Esophagus (tissue), 2 donors: Measurements from ENCODE around the gene OR2AE1. TPM values are rescaled to one million over a fixed set of nuclear protein-coding genes. Genes with fewer than 3 reads are reported as not detected.
"Not testable (repeated sequence)": the region's sequence is repeated elsewhere in the genome, so short reads cannot be mapped to it uniquely, and the experiment has no call there.

ENCODE experiments used
- H3K27ac ChIP-seq, 2 donors: one replicate each; pipeline ENCODE4 v1.5.1; 2013; ENCODE audit warnings: low read depth in 2 of 2, mild to moderate bottlenecking in 2 of 2, inconsistent platforms in 1 of 2, low read length in 1 of 2, moderate library complexity in 1 of 2
- H3K27me3 ChIP-seq, 2 donors: one replicate each; pipeline ENCODE4 v1.6.1; 2013; ENCODE audit warnings: low read length in 2 of 2, control low read depth in 1 of 2, mild to moderate bottlenecking in 1 of 2; ENCODE audit not compliant: insufficient read depth in 2 of 2, control insufficient read depth in 1 of 2
- H3K36me3 ChIP-seq, 2 donors: one replicate each; pipeline ENCODE4 v1.6.1; 2013; ENCODE audit warnings: low read length in 1 of 2; ENCODE audit not compliant: control insufficient read depth in 2 of 2, insufficient read depth in 2 of 2
- H3K4me1 ChIP-seq, 2 donors: one replicate each; pipeline ENCODE4 v1.6.1; 2013; ENCODE audit warnings: low read length in 1 of 2; ENCODE audit not compliant: control insufficient read depth in 2 of 2, insufficient read depth in 2 of 2
- H3K4me3 ChIP-seq, 2 donors: one replicate each; pipeline ENCODE4 v1.5.1; 2013; ENCODE audit warnings: low read length in 2 of 2, mild to moderate bottlenecking in 2 of 2, low read depth in 1 of 2, moderate library complexity in 1 of 2
- H3K9me3 ChIP-seq, 2 donors: one replicate each; pipeline ENCODE4 v1.6.1; 2013; ENCODE audit warnings: mild to moderate bottlenecking in 2 of 2, low read depth in 1 of 2, low read length in 1 of 2, moderate library complexity in 1 of 2; ENCODE audit not compliant: control insufficient read depth in 2 of 2, insufficient read depth in 1 of 2
- WGBS, 2 donors: extraction: QIAGEN DNeasy Blood & Tissue Kit; methylation state at CpG; one replicate each; pipeline ENCODE4 v1.1.7; 2013; 5-methylcytosine and 5-hydroxymethylcytosine counted together
- polyA plus RNA-seq, 2 donors: library from polyadenylated mRNA; stranded (reverse); fragments of 200-250 nt; gene quantifications; one replicate each; pipeline ENCODE4 v1.2.3, GENCODE V29; 2013
- donor health status: healthy with polysubstance abuse.
- donor health status: Bipolar disorder and iron deficiency.

Gene OR2AE1
- polyA plus RNA-seq, 2 donors = not detected

DNA sequence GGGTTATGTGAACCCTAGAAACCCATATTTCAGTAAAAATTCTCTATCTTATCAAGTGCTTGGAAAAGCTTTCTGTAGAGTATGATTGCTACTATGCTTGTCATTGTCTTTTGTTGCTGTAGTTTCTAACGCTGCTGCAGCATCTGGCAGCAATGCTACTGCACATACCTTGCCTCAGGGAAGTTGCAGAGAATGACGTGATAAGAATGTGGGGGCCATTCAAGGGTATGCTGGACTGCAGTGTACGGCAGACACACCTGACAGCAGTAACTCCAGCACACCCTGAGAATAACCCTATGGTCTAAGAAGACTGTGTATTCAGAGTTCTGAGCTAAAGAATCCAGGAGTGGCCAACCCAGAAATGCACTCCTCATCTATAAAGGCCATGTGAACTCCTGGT is 22.0 kb upstream of the OR2AE1 start:
- 40 to 58% methylated on average over 3 of the region's 3 CpGs for WGBS, 2 donors
- no peaks in the 10 kb centered on the region for H3K4me1 ChIP-seq
- no peaks in the 10 kb centered on the region for H3K27me3 ChIP-seq
- no peak overlapping the region for H3K4me3 ChIP-seq
- peaks cover 19 to 22% of the 10 kb centered on the region in 2 donors for H3K36me3 ChIP-seq
- H3K27ac ChIP-seq = no peak overlapping the region
- peaks cover 0 to 4% of the 10 kb centered on the region in 2 donors for H3K9me3 ChIP-seq

DNA sequence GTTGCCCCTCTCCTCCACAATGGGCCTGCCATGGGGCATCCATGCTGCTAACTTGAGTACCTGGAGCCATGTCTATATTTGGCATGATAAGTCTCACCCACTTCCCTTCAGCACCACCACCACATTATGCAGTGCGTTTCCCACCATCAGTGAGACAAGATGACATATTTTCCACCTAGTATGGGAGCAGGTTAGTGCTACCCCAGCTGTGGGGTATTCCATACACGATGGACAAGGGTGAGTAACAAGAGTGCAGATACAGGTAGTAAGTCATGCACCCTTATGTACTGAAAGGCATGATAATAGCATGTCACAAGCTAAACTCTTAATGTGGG is 21.2 kb upstream of the OR2AE1 start:
- Histone ChIP-seq H3K4me3 (no peak overlapping the region), H3K27me3 (no peaks in the 10 kb centered on the region), H3K9me3 (peaks cover 0 to 4% of the 10 kb centered on the region in 2 donors), H3K36me3 (peaks cover 15 to 18% of the 10 kb centered on the region in 2 donors), H3K4me1 (no peaks in the 10 kb centered on the region), H3K27ac (no peak overlapping the region)
- 92% methylated on average over 2 of the region's 2 CpGs for WGBS, 2 donors

DNA sequence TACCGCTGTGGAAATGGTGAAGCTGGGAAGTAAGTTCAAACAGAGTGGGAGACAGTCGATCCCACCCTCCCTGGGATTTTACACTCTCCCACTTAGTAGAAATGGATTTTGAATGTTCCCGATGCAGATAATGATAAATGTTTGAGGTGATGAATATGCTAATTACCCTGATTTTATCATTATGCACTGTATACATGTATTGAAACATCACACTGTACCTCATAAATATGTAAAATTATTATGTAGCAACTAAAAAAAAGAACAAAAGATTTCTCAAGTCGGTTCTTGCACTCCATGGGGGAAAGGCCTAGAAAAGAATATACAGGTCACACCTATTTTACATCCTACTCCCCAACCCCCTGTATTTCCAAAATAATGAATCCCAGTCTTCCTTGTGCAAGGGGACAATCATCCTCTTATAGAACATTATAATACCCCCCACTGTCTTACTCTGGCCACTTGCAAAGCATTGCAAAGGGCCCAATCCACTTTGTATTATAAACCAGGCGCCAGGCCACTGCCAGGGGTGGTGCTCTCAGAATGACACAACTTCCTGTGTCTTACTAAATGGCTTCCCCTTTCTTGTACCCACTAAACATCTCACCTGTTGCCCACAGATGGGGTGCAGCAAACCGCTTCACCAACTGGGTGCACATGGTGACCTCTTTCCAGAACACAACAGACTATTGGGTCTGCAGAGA is 20.6 kb upstream of the OR2AE1 start:
- H3K27ac ChIP-seq = no peak overlapping the region
- 88 to 94% methylated on average over 6 of the region's 6 CpGs for WGBS, 2 donors
- H3K27me3 ChIP-seq = no peaks in the 10 kb centered on the region
- H3K36me3 ChIP-seq = peaks cover 10 to 15% of the 10 kb centered on the region in 2 donors
- peaks cover 0 to 2% of the 10 kb centered on the region in 2 donors for H3K9me3 ChIP-seq
- H3K4me3 ChIP-seq = no peak overlapping the region
- no peaks in the 10 kb centered on the region for H3K4me1 ChIP-seq

DNA sequence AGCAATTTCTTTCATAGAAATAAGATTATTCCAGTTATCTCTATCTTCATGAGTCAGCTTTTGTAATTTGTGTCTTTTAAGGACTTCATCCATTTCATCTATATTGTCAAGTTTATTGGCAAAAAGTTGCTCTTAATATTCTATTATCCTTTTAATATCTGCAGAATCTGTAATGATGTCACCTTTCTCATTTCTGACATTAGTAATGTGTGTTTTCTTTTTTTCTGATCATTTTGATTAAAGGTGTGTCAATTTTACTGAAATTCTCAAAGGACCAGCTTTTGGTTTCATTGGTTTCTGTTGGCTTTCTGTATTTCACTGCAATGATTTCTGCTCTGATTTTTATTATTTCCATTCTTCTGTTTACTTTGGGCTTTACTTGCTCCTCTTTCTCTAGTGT is 17.9 kb upstream of the OR2AE1 start:
- Histone ChIP-seq H3K27ac (no peak overlapping the region), H3K4me1 (no peaks in the 10 kb centered on the region), H3K36me3 (peaks cover 7 to 11% of the 10 kb centered on the region in 2 donors), H3K9me3 (no peaks in the 10 kb centered on the region), H3K27me3 (no peaks in the 10 kb centered on the region), H3K4me3 (no peak overlapping the region)

DNA sequence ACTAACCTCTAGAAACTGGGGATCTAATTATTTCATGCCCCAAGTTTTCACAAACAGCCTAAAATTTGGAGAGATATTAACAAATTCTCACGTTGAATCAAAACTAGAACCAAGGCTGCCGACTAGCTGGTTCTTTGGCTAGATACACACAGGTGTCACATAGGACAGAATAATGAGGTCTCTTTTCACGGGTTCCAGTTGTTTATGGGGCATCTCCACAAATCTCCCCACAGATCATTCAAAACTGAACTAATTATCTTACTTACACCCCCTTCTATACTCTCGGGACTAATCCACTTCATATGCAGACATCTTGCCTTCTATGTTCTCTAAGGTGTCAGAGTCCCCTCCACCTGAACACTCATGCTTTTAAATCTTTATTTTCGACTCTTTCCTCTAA is 16.4 kb upstream of the OR2AE1 start:
- Histone ChIP-seq H3K36me3 (peaks cover 4 to 7% of the 10 kb centered on the region in 2 donors), H3K27me3 (no peaks in the 10 kb centered on the region), H3K9me3 (no peaks in the 10 kb centered on the region), H3K4me1 (no peaks in the 10 kb centered on the region), H3K4me3 (no peak overlapping the region), H3K27ac (no peak overlapping the region)
- WGBS, 2 donors = 68 to 70% methylated on average over 5 of the region's 5 CpGs

DNA sequence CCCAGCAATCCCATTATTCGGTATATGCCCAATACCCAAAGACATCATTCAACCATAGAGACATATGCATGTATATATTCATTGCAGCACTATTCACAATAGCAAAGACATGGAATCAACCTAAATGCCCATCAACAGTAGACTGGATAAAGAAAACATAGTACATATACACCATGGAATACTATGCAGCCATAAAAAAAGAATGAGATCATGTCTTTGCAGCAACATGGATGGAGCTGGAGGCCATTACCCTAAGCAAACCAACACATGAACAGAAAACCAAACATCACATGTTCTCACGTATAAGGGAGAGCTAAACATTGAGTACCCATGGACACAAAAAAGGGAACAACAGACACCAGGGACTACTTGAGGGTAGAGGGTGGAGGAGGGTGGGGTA is 13.5 kb upstream of the OR2AE1 start:
- not testable (repeated sequence) for H3K4me3 ChIP-seq, H3K27ac ChIP-seq, H3K4me1 ChIP-seq, H3K36me3 ChIP-seq, H3K9me3 ChIP-seq, H3K27me3 ChIP-seq
- 94 to 96% methylated on average over 2 of the region's 2 CpGs for WGBS, 2 donors

DNA sequence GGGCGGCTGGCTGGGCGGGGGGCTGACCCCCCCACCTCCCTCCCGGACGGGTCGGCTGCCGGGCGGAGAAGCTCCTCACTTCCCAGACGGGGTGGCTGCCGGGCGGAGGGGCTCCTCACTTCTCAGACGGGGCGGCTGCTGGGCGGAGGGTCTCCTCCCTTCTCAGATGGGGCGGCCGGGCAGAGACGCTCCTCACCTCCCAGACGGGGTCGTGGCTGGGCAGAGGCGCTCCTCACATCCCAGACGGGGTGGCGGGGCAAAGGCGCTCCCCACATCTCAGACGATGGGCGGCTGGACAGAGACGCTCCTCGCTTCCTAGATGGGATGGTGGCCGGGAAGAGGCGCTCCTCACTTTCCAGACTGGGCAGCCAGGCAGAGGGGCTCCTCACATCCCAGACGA is 11.5 kb upstream of the OR2AE1 start:
- not testable (repeated sequence) for H3K36me3 ChIP-seq, H3K4me3 ChIP-seq, H3K4me1 ChIP-seq, H3K27me3 ChIP-seq, H3K27ac ChIP-seq, H3K9me3 ChIP-seq
- WGBS, 2 donors = 86 to 90% methylated on average over 14 to 27 of the region's 29 CpGs

DNA sequence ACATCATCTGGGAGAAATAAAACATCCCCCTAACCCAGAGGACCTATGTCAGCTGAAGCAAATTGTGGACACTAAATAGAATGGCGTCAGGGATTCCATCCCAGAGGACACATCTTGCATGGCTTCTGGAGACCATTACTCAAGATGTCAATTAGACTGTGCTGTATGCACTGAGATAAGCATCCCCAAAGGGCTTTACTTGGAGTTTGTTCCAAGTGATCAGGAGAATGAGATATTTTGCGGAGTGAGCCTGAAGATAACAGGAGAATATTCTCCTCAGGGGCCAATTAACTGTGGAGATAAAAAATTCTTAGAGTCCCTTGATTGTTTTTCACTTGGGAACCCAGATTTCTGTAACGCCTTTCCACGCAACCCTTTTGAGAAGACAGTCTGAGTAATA is 4.5 kb upstream of the OR2AE1 start:
- peaks cover 0 to 2% of the 10 kb centered on the region in 2 donors for H3K36me3 ChIP-seq
- no peak overlapping the region for H3K27ac ChIP-seq
- H3K27me3 ChIP-seq = no peaks in the 10 kb centered on the region
- H3K4me3 ChIP-seq = no peak overlapping the region
- no peaks in the 10 kb centered on the region for H3K9me3 ChIP-seq
- H3K4me1 ChIP-seq = no peaks in the 10 kb centered on the region
- 89 to 92% methylated on average over 4 of the region's 4 CpGs for WGBS, 2 donors

DNA sequence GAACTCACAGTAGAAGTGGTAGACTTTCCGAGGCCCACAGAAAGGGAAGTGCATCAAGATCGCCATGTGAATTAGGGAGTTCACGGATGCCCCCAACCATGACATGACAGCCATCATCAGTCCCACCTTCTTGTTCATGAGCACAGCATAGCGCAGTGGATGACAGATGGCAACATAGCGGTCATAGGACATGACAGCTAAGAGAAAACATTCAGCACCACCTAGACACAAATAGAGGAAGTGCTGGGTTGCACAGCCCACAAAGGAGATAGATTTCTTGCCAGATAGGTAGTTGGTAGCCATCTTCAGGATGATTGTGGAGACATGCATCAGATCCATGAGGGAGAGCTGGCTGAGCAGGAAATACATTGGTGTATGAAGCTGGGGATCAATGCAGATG is 342 bp downstream of the OR2AE1 start:
- H3K9me3 ChIP-seq = no peaks in the 10 kb centered on the region
- H3K27ac ChIP-seq = no peak overlapping the region
- H3K36me3 ChIP-seq = peaks cover 0 to 2% of the 10 kb centered on the region in 2 donors
- no peaks in the 10 kb centered on the region for H3K27me3 ChIP-seq
- WGBS, 2 donors = 92 to 95% methylated on average over 5 of the region's 5 CpGs
- H3K4me3 ChIP-seq = no peak overlapping the region
- no peaks in the 10 kb centered on the region for H3K4me1 ChIP-seq

DNA sequence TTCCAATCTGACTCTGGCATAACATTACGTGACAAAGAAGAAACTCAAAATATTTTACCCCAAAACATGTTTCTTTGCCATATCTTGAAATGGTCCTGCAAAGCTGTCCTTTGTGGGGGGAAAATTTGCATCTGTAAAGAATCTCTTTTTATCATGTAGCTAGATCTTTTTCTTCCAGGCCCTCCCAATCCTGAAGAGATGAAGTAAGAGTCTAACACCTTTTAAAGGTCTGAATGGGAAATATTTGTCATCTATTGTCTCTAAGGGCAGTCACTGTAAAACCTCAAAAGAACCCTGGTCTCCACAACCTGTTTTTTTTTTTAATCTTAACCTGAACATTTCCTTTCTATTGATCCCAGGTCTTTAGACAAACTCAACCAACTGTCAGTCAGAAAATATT is 8.6 kb downstream of the OR2AE1 start:
- H3K4me3 ChIP-seq = no peak overlapping the region

More for the DNA sequence above, 8.6 kb downstream of the OR2AE1 start:
- Histone ChIP-seq H3K27me3 (no peaks in the 10 kb centered on the region), H3K27ac (no peak overlapping the region), H3K9me3 (no peaks in the 10 kb centered on the region), H3K36me3 (no peaks in the 10 kb centered on the region), H3K4me1 (no peaks in the 10 kb centered on the region)
- 89 to 90% methylated on average over 1 of the region's 1 CpG for WGBS, 2 donors
